Skin epidermis (tissue), 12 donors: ENCODE data around the gene CFAP77.
A peak's percentile ranks its signal among the peaks of the same experiment; 100 is the strongest.
"Not testable (repeated sequence)": the region's sequence is repeated elsewhere in the genome, so short reads cannot be mapped to it uniquely, and the experiment has no call there.

Source experiments
- H3K27ac ChIP-seq, 21 experiments: fragments of 200-600 bp; sonication (generic) in 11 of 21; one replicate each; pipeline ENCODE4 v1.5.0; 2020; ENCODE audit warnings: mild to moderate bottlenecking in 3 of 21, inconsistent platforms in 2 of 21, moderate library complexity in 2 of 21
- H3K4me3 ChIP-seq, 7 experiments: fragments of 200-600 bp; sonication (generic) in 2 of 7; one replicate each; pipeline ENCODE4 v1.5.0; 2020; ENCODE audit warnings: inconsistent platforms in 2 of 7, mild to moderate bottlenecking in 2 of 7, moderate library complexity in 1 of 7

The CFAP77 gene

DNA sequence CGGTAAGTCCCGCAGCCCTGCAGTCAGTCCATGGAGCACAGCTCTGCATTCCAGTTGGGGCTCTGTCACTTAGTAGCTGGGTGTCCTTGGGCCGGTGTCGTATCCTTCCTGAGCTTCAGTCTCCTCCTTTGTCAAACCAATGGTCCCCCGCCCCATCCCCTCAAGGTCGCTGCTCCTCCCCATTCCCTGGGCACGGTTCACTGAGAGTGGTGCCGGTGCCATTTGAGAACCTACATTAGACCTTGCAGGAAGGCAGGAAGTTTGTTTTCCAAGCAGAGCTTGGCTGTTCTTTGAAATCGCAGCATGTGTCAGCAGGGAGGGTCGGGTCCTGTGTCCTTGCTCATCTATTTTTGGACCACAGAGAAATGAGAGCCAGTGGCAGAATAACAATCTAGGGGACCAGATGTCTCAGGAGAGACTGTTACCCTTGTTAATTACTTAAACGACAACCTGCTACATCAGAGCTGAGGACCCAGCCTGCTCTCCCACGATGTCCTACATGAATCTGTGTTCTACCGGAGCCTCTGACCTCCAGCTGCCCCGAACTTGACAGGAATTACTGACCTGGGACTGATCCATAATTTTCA is 150.7 kb downstream of the CFAP77 start:
- H3K27ac ChIP-seq: no peak overlapping the region
- H3K4me3 ChIP-seq: no peak overlapping the region

GRCh38 chr9:132562306-132562573 is 152.2 kb downstream of the CFAP77 start:
- no peak overlapping the region for H3K4me3 ChIP-seq
- H3K27ac ChIP-seq: no peak overlapping the region

DNA sequence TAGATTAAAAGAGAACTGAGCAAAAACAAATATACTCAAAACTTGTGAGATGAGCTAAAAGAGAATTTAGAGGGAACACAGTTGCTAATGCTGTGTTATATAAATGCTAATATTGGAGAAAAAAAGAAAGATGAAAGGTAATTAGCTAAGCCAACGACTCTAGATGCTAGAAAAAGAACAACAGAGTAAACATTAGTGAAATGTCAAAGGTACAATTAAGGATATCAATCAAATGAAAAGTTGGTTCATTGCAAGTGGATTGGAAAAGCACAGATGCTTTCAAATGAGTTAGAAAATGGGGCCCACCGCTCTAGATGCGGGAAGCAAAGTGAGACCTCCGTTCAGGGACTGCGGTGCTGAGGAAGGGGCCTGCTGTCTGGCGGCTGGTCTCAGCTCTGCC is 154.5 kb downstream of the CFAP77 start:
- H3K27ac ChIP-seq: no peak overlapping the region
- no peak overlapping the region for H3K4me3 ChIP-seq

- not testable (repeated sequence) for H3K4me3 ChIP-seq
Observed at GRCh38 chr9:132568787-132569186, 158.8 kb downstream of the CFAP77 start.

GRCh38 chr9:132571806-132572600 is 162.0 kb downstream of the CFAP77 start:
- H3K27ac ChIP-seq: no peak overlapping the region
- H3K4me3 ChIP-seq: no peak overlapping the region

More at GRCh38 chr9:132568787-132569186, 158.8 kb downstream of the CFAP77 start:
- H3K27ac ChIP-seq: not testable (repeated sequence)

GRCh38 chr9:132572921-132573320 is 162.9 kb downstream of the CFAP77 start:
- Histone ChIP-seq H3K27ac (no peak overlapping the region), H3K4me3 (no peak overlapping the region)

DNA sequence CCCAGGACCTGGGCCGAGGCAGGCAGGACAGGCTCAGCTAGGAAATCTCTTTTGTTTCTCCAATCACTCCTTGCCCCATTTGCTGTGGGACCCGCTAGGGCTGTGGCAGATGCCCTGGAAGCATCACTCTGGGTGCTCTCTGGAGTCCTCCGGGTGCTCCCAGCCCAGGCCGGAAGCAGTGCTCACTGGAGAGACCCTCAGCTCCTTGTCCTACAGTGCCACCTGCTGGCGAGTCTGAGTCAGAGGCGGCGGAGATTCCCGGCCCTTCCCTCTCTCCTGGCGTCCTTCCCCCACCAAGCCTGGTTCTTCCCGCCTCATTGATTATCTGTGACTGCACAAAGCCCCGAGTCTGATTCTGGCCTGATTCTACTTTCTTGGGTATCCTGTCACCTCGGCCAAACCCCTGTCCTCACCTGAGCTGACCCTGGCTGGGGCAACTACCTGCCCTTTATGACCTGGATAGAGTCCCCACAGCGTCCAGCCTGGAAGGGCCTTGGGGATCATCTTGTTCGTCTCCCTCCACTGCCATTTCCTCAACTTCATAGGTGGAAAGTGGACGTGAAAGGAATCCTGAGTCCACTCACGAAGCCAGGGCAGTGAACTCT is 165.1 kb downstream of the CFAP77 start:
- no peak overlapping the region for H3K4me3 ChIP-seq
- no peak overlapping the region for H3K27ac ChIP-seq

GRCh38 chr9:132575811-132576210 is 165.8 kb downstream of the CFAP77 start:
- H3K4me3 ChIP-seq: no peak overlapping the region
- no peak overlapping the region for H3K27ac ChIP-seq

- no peak overlapping the region for H3K4me3 ChIP-seq
- H3K27ac ChIP-seq: no peak overlapping the region
Observed at GRCh38 chr9:132577119-132577518, 167.1 kb downstream of the CFAP77 start.

- Histone ChIP-seq H3K27ac (no peak overlapping the region), H3K4me3 (no peak overlapping the region)
Observed at GRCh38 chr9:132578367-132578932, 168.4 kb downstream of the CFAP77 start.

DNA sequence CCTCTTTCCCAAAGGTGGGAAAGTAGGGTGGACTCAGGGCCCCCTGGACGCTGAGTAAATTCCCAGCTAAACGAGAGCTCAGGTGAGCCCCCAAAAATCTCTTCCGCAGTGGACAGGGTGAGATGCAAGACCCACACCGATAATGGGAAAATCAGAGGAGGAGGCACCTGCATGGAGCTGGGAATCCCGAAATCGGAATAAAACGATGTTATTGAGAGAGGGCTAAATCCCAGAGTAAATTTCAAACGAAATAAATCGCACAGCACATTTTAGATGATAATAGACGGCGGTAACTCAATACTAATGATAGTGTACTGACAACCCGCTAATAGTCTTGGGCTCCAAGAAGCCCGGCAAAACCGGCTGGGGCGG is 169.4 kb downstream of the CFAP77 start:
- no peak overlapping the region for H3K27ac ChIP-seq
- H3K4me3 ChIP-seq: no peak overlapping the region

- Histone ChIP-seq H3K4me3 (peak within 1 kb of the TSS in 5 of 7 experiments; percentile 9 to 21 (median 15)), H3K27ac (no peak within 1 kb of the TSS)
Observed at GRCh38 chr9:132582276-132582785, 172.3 kb downstream of the CFAP77 start, which contains the start of gene BARHL1. Gene BARHL1 (plus strand): TSS chr9:132582606. CDS start chr9:132582798, 192 bp downstream.

- Histone ChIP-seq H3K4me3 (no peak overlapping the region), H3K27ac (no peak overlapping the region)
Observed at GRCh38 chr9:132582786-132583583, 173.0 kb downstream of the CFAP77 start.

GRCh38 chr9:132583584-132584304 is 173.7 kb downstream of the CFAP77 start:
- Histone ChIP-seq H3K27ac (no peak overlapping the region), H3K4me3 (no peak overlapping the region)

DNA sequence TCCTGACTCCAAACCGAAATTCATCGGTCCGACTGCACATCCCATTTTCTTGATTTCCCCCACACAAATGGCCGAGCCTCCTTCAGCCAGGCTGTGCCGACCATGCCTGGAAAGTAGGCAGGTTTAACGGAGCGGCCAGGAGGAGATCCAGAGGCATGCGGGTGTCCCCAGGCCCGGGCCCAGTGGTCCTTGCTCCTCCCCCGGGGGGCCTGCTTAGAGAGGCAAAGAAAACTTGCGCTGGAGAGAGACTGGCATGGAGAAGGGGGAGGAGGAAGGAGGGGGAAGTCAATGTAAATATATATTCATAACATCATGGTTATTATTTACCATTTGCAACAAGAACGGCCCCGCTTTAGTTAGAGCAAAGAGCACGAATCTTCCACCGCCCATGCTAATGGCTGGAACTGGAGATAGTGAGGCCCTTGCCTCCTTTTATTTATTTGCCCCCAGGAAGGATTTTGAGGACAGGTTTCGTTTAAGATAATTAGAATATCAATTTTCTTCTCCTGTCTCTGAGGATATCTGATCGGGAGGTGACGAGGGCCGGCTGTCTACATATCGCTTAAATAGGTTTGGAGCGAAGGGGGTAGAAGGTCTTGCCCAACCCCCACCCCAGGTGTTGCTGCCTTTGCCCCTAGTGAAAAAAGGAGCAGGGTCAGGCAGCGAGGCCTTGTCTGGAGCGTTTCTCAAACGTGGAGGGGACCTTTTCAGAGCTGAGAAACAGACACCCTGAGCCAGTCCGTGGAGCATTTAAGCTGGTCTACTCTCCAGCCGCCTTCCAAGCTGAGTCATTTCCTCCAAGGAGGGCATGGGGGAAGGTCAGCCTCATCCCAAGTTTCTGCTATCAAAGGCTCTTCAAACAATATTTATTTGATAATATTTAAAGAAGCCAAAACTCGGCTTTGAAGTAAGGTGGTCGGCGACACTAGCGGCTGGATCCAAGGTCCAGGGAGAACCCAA is 174.9 kb downstream of the CFAP77 start:
- no peak overlapping the region for H3K27ac ChIP-seq
- no peak overlapping the region for H3K4me3 ChIP-seq

DNA sequence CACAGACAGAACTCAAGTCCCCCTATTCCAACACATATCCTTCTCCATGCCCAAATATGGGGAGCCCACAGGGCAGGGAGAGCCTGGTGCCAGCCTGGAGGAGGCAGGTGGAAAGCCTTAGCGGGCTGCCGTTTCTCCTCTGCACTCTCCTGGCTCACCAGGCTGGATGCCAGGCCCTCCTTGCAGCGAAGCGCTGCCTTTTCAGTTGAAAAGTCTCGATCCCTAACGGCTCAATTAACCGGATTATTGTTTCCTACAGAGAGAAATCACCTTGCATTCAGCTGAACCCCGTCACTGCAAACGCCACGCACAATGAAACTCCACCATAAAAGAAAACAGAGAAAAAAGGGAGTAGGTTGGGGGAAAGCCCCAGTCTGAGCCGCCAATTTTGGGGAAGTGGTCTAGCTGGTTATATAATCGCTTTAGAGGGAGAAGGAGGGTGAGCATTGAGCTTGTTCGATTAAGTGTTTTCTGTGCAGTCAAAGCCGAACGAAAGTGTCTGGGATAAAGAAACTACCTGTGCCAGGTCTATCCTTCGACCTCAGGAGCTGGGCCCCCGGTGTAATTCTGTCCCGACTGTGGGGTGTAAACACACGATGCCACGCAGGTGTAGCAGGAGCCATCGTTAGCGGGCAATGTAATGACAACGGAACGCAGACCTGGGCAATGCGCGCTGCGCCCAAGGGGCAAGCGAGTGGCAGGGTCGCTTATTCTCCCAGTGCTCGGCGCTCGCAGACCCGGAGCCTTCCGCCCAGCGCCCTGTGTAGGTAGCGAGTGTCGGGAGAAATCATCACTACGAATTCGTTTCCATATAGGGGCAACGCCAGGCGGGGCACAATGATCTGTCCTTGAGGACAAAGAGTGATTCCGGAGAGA is 176.2 kb downstream of the CFAP77 start:
- Histone ChIP-seq H3K4me3 (no peak overlapping the region), H3K27ac (no peak overlapping the region)
